GM12891 (cell line): ENCODE measurements around the gene EXOSC7.

Source experiments
- DNase-seq: peaks from one replicate; pipeline ENCODE4 v3.0.0; 2011; ENCODE audit warnings: low spot score; ENCODE audit not compliant: insufficient read length
- FAIRE-seq: peaks from 2 replicates; lab custom pipeline; 2011; peaks lifted over from hg19 to GRCh38; lab: Jason Lieb, UNC
- PAX5 ChIP-seq: IDR thresholded peaks from 2 replicates; pipeline ENCODE4 v1.6.1; 2011; ENCODE audit warnings: low read length, moderate library complexity, mild to moderate bottlenecking; ENCODE audit not compliant: insufficient read depth, severe bottlenecking
- POLR2A ChIP-seq: IDR thresholded peaks from 2 replicates; pipeline ENCODE4 v1.6.1; 2011; ENCODE audit warnings: low read depth, low read length, control low read depth
- POLR2AphosphoS5 ChIP-seq: IDR thresholded peaks from 2 replicates; pipeline ENCODE4 v1.6.1; 2011; ENCODE audit warnings: low read depth, low read length, control low read depth
- POU2F2 ChIP-seq: IDR thresholded peaks from 2 replicates; pipeline ENCODE4 v1.6.1; 2011; ENCODE audit warnings: low read depth, mild to moderate bottlenecking, control low read depth, low read length, moderate library complexity
- SPI1 ChIP-seq: IDR thresholded peaks from 2 replicates; pipeline ENCODE4 v1.6.1; 2011; ENCODE audit warnings: low read depth, low read length, control low read depth
- TAF1 ChIP-seq: IDR thresholded peaks from 2 replicates; pipeline ENCODE4 v1.6.1; 2011; ENCODE audit warnings: low read depth, low read length, control low read depth

EXOSC7 gene

DNA sequence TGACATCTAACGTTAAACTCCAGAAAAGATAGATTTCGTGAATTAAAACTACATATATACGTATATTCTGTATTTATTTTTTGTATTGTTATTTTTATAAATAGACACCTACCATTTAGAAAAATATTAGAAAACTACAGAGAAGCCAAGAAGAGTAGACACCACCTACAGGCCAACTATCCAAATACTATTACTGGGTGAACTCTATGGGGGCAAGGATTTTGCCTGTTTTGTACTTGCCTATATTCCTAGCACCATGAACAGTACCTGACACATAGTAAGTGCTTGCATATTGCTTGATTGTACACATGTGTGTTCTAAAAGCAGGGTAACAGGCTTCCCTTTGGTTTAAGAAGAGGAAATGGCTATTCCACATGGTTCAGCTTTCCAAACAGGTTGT lies 25.7 kb downstream of the EXOSC7 start:
- FAIRE-seq (no peak), DNase-seq (no peak)
- TF ChIP-seq POLR2AphosphoS5 = no peak
- TF ChIP-seq POLR2A = no peak
- no peak for TF ChIP-seq TAF1
- no peak for TF ChIP-seq SPI1
- no peak for TF ChIP-seq POU2F2
- TF ChIP-seq PAX5 = no peak

DNA sequence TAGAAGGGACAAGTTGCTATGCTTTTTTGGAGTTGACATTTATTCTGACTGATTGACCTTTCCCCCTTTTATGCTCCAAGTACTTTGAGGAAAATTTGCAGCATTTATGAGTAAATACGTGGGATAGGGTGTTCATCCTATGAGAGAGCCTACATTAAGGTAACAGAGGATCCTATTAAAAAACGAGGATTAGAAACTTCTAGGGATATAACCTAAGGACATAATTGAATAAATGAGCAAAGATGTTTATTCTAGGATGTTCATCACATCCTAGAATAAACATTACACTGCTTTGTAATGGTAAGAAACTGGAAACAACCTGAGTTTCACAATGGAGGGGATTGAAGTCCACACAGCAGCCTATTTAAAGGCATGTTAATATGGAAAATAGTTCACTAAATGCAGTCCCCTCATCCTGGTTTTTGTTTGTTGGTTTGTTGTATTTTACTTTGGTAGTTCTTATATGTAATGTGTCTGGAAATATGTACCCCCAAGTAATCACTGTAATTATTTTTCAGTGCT lies 26.2 kb downstream of the EXOSC7 start:
- DNase-seq (no peak), FAIRE-seq (no peak)
- TF ChIP-seq SPI1 = no peak
- no peak for TF ChIP-seq POU2F2
- TF ChIP-seq PAX5 = no peak
- TF ChIP-seq POLR2AphosphoS5 = no peak
- no peak for TF ChIP-seq POLR2A
- TF ChIP-seq TAF1 = no peak

DNA sequence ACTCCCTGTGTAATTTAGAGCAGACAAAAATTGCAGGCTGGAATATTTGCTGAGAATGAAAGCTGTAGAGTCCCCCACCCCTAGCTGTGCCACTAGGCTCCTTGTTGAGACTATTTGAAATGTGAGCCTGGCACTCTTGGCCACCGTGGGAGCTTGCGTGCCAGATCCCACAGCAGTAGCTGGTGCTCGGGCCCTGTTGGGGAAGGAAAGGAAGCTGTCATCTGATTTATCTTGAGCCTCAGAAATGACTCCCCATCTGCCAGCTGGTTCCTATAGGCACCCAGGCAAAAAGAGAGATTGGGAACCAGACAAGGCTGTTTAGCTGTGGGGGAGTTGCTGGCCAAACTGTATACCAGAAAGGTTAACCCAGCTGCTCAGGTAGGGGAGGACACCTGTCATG lies 26.7 kb downstream of the EXOSC7 start:
- DNase-seq (no peak), FAIRE-seq (no peak)
- no peak for TF ChIP-seq POLR2AphosphoS5

DNA sequence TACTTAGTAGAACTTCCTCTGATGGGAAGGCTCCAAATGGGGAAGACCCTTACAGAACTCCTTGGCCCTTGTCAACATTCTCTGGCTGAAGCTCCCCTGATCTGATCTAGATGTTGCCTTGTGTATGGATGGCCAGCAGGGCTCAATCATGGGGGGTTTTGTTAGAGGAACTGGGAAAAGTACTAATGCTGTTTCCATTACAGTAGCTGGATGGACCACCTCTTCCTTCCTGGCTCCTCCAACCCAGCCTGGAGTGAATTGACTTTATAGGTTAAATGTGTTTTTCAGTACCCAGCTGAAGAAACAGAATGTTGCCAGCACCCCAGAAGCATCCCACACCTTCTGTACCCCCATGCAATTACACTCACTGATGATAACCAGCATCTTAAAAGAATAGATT lies 27.4 kb downstream of the EXOSC7 start:
- FAIRE-seq (no peak), DNase-seq (no peak)
- TF ChIP-seq POU2F2 (no peak), TAF1 (no peak), POLR2AphosphoS5 (no peak), PAX5 (no peak), POLR2A (no peak), SPI1 (no peak)

DNA sequence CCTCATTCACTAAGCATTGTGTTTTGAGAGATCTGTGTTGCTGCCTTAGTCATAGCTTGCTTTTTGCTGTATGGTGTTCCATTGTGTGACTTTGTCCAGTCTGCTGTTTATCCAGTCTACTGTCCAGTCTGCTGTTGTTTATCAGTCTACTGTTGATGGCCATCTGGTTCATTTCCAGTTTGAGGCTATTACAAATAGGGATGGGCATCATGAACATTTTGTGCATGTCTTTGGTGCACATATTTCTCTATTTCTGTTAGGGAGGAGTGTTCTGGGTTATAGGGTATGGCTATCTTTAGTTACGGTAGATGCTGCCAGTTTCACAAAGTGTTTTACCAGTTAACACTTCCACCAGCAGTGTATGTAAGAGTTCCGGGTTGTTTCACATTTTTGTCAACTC lies 27.8 kb downstream of the EXOSC7 start:
- TF ChIP-seq POLR2AphosphoS5 = no peak
- no peak for TF ChIP-seq TAF1
- no peak for TF ChIP-seq PAX5
- no peak for TF ChIP-seq POU2F2
- no peak for TF ChIP-seq POLR2A
- no peak for TF ChIP-seq SPI1
- DNase-seq (no peak), FAIRE-seq (no peak)

DNA sequence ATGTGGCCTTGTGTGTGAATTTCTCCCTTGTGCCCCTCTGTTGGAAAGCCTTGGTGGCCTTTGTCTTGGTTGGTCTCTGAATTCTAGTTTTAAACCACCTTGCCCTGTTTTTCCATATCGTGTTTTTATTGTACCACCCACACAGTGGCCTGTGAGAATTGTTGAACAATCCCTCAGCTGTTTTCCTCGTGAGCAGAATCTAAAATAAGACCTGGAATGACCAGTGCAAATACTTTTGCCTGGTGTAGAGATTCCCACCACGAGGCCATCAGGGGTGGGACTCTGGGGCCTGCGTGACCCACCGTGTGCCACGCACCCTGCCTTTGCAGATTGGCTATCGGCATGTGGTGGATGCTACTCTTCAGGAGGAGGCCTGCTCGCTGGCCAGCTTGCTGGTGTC lies 31.0 kb downstream of the EXOSC7 start:
- TF ChIP-seq POLR2A (no peak), SPI1 (no peak), PAX5 (no peak), POLR2AphosphoS5 (no peak), POU2F2 (no peak), TAF1 (no peak)
- FAIRE-seq (no peak), DNase-seq (no peak)

DNA sequence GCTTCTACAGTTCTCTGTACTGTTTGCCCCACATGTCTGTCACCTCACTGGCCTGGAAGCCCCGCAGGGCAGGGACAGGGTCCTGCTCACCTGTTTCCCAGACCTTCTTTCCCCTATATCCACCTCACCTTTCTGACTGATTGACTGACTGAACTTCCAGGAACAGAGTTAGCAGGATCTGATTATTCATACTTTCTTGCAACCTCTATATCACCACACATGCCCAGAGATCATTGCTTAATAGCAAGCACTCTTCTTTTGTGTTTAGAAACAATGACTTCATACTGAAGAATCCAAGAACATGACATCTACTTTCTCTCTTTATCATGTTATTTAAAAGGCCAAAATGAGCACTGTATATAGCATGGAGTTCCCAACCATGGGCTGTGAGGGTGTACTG lies 32.1 kb downstream of the EXOSC7 start:
- FAIRE-seq = no peak
- DNase-seq = no peak

DNA sequence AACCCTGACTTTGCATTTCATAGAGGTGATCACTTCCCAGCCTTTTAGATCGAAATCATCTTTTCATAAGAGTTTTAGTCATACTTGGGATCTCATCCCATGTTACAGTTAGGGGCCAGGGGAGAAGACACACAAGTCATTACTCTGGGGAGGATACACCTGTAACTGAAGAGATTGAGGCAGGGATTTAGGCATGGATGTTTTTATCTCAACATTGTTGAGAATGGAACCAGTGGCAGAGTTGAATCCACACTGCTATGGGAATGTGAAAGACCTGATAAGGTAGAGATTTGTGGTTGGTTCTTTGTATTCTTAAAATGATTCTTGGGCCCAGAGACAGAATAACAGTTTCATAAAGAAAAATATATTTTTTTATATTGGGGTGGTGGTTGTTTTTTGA lies 33.8 kb downstream of the EXOSC7 start:
- DNase-seq = no peak
- no peak for FAIRE-seq
- TF ChIP-seq POLR2AphosphoS5 (no peak), POLR2A (no peak), TAF1 (no peak), SPI1 (no peak), PAX5 (no peak), POU2F2 (no peak)

More for the DNA sequence above, 32.1 kb downstream of the EXOSC7 start:
- no peak for TF ChIP-seq SPI1
- TF ChIP-seq PAX5 = no peak
- TF ChIP-seq POLR2AphosphoS5 = no peak
- TF ChIP-seq POU2F2 = no peak
- no peak for TF ChIP-seq POLR2A

DNA sequence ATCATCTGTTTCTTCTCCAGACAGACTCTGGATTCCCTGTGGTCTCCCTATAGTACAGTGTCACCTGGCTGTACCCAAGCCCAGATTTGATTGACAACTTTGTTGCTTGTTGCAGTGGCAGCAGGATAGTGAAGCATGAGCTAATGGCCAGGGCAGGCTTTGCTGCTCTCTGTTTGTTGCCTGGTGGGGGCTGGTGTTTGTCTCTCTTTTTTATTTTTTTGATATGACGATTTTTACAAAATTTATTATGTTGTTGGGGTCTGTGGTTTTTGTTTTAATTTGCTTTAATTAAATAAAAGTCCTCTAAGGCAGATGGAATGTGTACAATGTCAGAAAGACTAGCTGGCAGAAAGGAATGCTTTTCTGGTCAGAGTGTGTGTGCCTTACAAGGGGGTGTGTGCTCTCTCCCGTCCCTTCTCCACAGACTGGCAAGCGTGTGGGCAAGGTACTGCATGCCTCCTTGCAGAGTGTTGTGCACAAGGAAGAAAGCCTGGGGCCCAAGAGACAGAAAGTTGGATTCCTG lies 34.8 kb downstream of the EXOSC7 start:
- FAIRE-seq (no peak), DNase-seq (no peak)
- TF ChIP-seq POU2F2 (no peak), POLR2AphosphoS5 (no peak), TAF1 (no peak), SPI1 (no peak), POLR2A (no peak), PAX5 (no peak)
